HepG2 (cell line): ENCODE data around the gene IPO13. TPM values are rescaled to one million over a fixed set of nuclear protein-coding genes. Genes with fewer than 3 reads are reported as not detected.

Experiments used
- AGO1 ChIP-seq: fragments of 200-400 bp; formaldehyde crosslinking; IDR thresholded peaks from 2 replicates; pipeline ENCODE4 v1.6.1; 2017; ENCODE audit warnings: mild to moderate bottlenecking, low read depth, low read length, moderate library complexity; ENCODE audit not compliant: poor library complexity, severe bottlenecking
- AGO2 ChIP-seq: fragments of 200-400 bp; formaldehyde crosslinking; optimal IDR thresholded peaks from 2 replicates; pipeline ENCODE3; 2017; ENCODE audit warnings: mild to moderate bottlenecking, low read depth, low read length, moderate library complexity
- ATAD3A ChIP-seq: sonication (generic); formaldehyde crosslinking; IDR thresholded peaks from 2 replicates; pipeline ENCODE4 v1.4.0; 2020; ENCODE audit warnings: missing genetic modification reagents
- EP300 ChIP-seq, 3 experiments: sonication (generic) in 1 of 3; formaldehyde crosslinking in 1 of 3; IDR thresholded peaks; 2 replicates each; pipeline versions ENCODE4 v1.5.1 to v1.6.1; 2011 to 2020; ENCODE audit warnings: low read depth in 2 of 3, low read length in 2 of 3, borderline replicate concordance in 1 of 3, improper control_type of control experiment in 1 of 3, mild to moderate bottlenecking in 1 of 3, missing genetic modification reagents in 1 of 3, moderate library complexity in 1 of 3
- FOSL2 ChIP-seq: sonication (generic); formaldehyde crosslinking; IDR thresholded peaks from 2 replicates; pipeline ENCODE4 v1.4.0; 2020; ENCODE audit warnings: missing genetic modification reagents
- HHEX ChIP-seq: IDR thresholded peaks from 2 replicates; pipeline ENCODE4 v1.6.1; 2016; ENCODE audit warnings: control low read depth
- HIVEP1 ChIP-seq: sonication (generic); formaldehyde crosslinking; IDR thresholded peaks from 2 replicates; pipeline ENCODE4 v1.4.0; 2020; ENCODE audit warnings: mild to moderate bottlenecking, missing genetic modification reagents
- JARID2 ChIP-seq: sonication (generic); formaldehyde crosslinking; IDR thresholded peaks from 2 replicates; pipeline ENCODE4 v1.8.1; 2023; ENCODE audit warnings: missing genetic modification reagents, inconsistent platforms; ENCODE audit not compliant: insufficient replicate concordance
- KDM2A ChIP-seq: sonication (generic); formaldehyde crosslinking; IDR thresholded peaks from 2 replicates; pipeline ENCODE4 v1.4.0; 2020; ENCODE audit warnings: low read depth, missing genetic modification reagents, borderline replicate concordance
- KLF9 ChIP-seq: IDR thresholded peaks from 2 replicates; pipeline ENCODE4 v1.6.1; 2016; ENCODE audit warnings: low read depth
- MTA1 ChIP-seq: sonication (generic); formaldehyde crosslinking; IDR thresholded peaks from 2 replicates; pipeline ENCODE4 v1.4.0; 2020; ENCODE audit warnings: missing genetic modification reagents, mild to moderate bottlenecking, borderline replicate concordance
- MTERF4 ChIP-seq: sonication (generic); formaldehyde crosslinking; IDR thresholded peaks from 2 replicates; pipeline ENCODE4 v1.8.0; 2023; ENCODE audit warnings: mild to moderate bottlenecking, missing genetic modification reagents
- NAIF1 ChIP-seq: sonication (generic); formaldehyde crosslinking; IDR thresholded peaks from 2 replicates; pipeline ENCODE4 v1.5.0; 2020; ENCODE audit warnings: mild to moderate bottlenecking, missing genetic modification reagents, borderline replicate concordance
- PHF21A ChIP-seq: sonication (generic); formaldehyde crosslinking; IDR thresholded peaks from 2 replicates; pipeline ENCODE4 v1.5.0; 2020; ENCODE audit warnings: mild to moderate bottlenecking, missing genetic modification reagents
- PPARG ChIP-seq: conservative IDR thresholded peaks from 2 replicates; pipeline ENCODE4 v1.6.1; 2016; ENCODE audit warnings: missing biosample characterization, missing genetic modification reagents
- RBM22 ChIP-seq: fragments of 200-400 bp; formaldehyde crosslinking; optimal IDR thresholded peaks from 2 replicates; pipeline ENCODE3; 2017; ENCODE audit warnings: mild to moderate bottlenecking, low read length, moderate library complexity
- RFX5 ChIP-seq: IDR thresholded peaks from 2 replicates; pipeline ENCODE4 v1.6.1; 2011; ENCODE audit warnings: low read depth, low read length, improper control_type of control experiment
- SATB2 ChIP-seq: sonication (generic); formaldehyde crosslinking; IDR thresholded peaks from 2 replicates; pipeline ENCODE4 v1.5.0; 2020; ENCODE audit warnings: missing genetic modification reagents
- SRY ChIP-seq: sonication (generic); formaldehyde crosslinking; IDR thresholded peaks from 2 replicates; pipeline ENCODE4 v1.8.0; 2022; ENCODE audit warnings: mild to moderate bottlenecking, missing genetic modification reagents
- TBL1XR1 ChIP-seq: fragments of 150-350 bp; IDR thresholded peaks from 2 replicates; pipeline ENCODE4 v1.6.1; 2014; ENCODE audit warnings: borderline replicate concordance, low read length; ENCODE audit not compliant: partially characterized antibody
- THYN1 ChIP-seq: sonication (generic); formaldehyde crosslinking; IDR thresholded peaks from 2 replicates; pipeline ENCODE4 v1.8.1; 2023; ENCODE audit warnings: low read depth, mild to moderate bottlenecking, moderate library complexity, missing genetic modification reagents, borderline replicate concordance
- YEATS4 ChIP-seq: sonication (generic); formaldehyde crosslinking; IDR thresholded peaks from 2 replicates; pipeline ENCODE4 v1.4.0; 2020; ENCODE audit warnings: missing genetic modification reagents, borderline replicate concordance
- ZBTB37 ChIP-seq: sonication (generic); formaldehyde crosslinking; IDR thresholded peaks from 2 replicates; pipeline ENCODE4 v1.4.0; 2020; ENCODE audit warnings: mild to moderate bottlenecking, missing genetic modification reagents
- ZNF709 ChIP-seq: sonication (generic); formaldehyde crosslinking; IDR thresholded peaks from 2 replicates; pipeline ENCODE4 v1.5.0; 2020; ENCODE audit warnings: mild to moderate bottlenecking, missing genetic modification reagents
- ZNF780A ChIP-seq: sonication (generic); formaldehyde crosslinking; IDR thresholded peaks from 2 replicates; pipeline ENCODE4 v1.8.0; 2022; ENCODE audit warnings: mild to moderate bottlenecking, missing genetic modification reagents, moderate library complexity
- ZSCAN30 ChIP-seq: sonication (generic); formaldehyde crosslinking; IDR thresholded peaks from 2 replicates; pipeline ENCODE4 v1.5.0; 2020; ENCODE audit warnings: mild to moderate bottlenecking, missing genetic modification reagents
- ZSCAN9 ChIP-seq: IDR thresholded peaks from 2 replicates; pipeline ENCODE4 v1.6.1; 2016; ENCODE audit warnings: borderline replicate concordance
- ZUFSP ChIP-seq: sonication (generic); formaldehyde crosslinking; IDR thresholded peaks from 2 replicates; pipeline ENCODE4 v1.9.0; 2021; ENCODE audit warnings: missing genetic modification reagents, mild to moderate bottlenecking, borderline replicate concordance
- polyA plus RNA-seq, 8 experiments: library from polyadenylated mRNA; depleted of rRNA in 3 of 8; stranded (reverse) in 7 of 8; unstranded in 1 of 8; fragments of >200 nt; fragmentation: Illumina TruSeq in 4 of 8; extraction: Trizol in 4 of 8; gene quantifications; 2 replicates each; pipeline versions ENCODE4 v1.2.1 to v1.2.3, GENCODE V29; 2011 to 2016; ENCODE audit warnings: low read depth in 4 of 8, missing spikeins in 1 of 8, mixed read lengths in 1 of 8; ENCODE audit not compliant: insufficient read depth in 1 of 8
- total RNA-seq, 5 experiments: library from RNA; depleted of rRNA; stranded (reverse); fragments of >200 nt; fragmentation: Illumina TruSeq; extraction: Trizol; gene quantifications; 2 replicates each; pipeline ENCODE4 v1.2.3, GENCODE V29; 2016; ENCODE audit warnings: low read depth in 1 of 5

IPO13 gene
- total and polyA plus RNA-seq, 2 of the 13 experiments (the other 11 are each of a cell fraction or from before 2014, with no cell fraction given): 12.9 to 15.6 TPM

- TF ChIP-seq ZUFSP (CRISPR knock-in tag) (no peak), TBL1XR1 (no peak), AGO1 (peak; percentile 80), ZNF709 (0 out of 2 replicates have a peak, but pooled peaks have one; percentile 10), SRY (0 out of 2 replicates have a peak, but pooled peaks have one; percentile 49), ATAD3A (CRISPR knock-in tag) (no peak), MTERF4 (CRISPR knock-in tag) (no peak), RBM22 (peak; percentile 91), JARID2 (CRISPR knock-in tag) (no peak), SATB2 (no peak), HIVEP1 (CRISPR knock-in tag) (no peak), EP300 (IDR thresholded peaks at IDR 0.05; ENCODE audit: low read depth in 2 of 2, low read length in 2 of 2) (no peak; a peak in 1 of 4 replicates), EP300 (CRISPR knock-in tag; IDR thresholded peaks at IDR 0.05; ENCODE audit: borderline replicate concordance) (no peak), ZNF780A (CRISPR knock-in tag) (no peak), YEATS4 (CRISPR knock-in tag) (peak; percentile 72), HHEX (no peak), AGO2 (peak; percentile 85), ZBTB37 (CRISPR knock-in tag) (no peak), KLF9 (CRISPR knock-in tag) (no peak), KDM2A (CRISPR knock-in tag) (peak; percentile 62), PHF21A (CRISPR knock-in tag) (peak; percentile 35; the same call in 1 of the 2 replicates), PPARG (CRISPR knock-in tag) (0 out of 2 replicates have a peak, but pooled peaks have one; percentile 36), ZSCAN9 (no peak), FOSL2 (CRISPR knock-in tag) (no peak), NAIF1 (CRISPR knock-in tag) (no peak), MTA1 (CRISPR knock-in tag) (no peak), THYN1 (CRISPR knock-in tag) (no peak), ZSCAN30 (CRISPR knock-in tag) (no peak), RFX5 (no peak)
Measured at GRCh38 chr1:43978551-43979260, 32.0 kb downstream of the IPO13 start, which contains the start of gene B4GALT2 (continued).
